Prostate gland (tissue), 2 donors: Measurements from ENCODE around the gene CDC27. TPM values are rescaled to one million over a fixed set of nuclear protein-coding genes. Genes with fewer than 3 reads are reported as not detected.
"Not testable (repeated sequence)": the region's sequence is repeated elsewhere in the genome, so short reads cannot be mapped to it uniquely, and the experiment has no call there.

ENCODE experiments used
- DNase-seq: peaks from one replicate; pipeline ENCODE4 v3.0.0-alpha.2; 2019; ENCODE audit warnings: low spot score
- H3K27ac ChIP-seq, 2 donors: fragments of 200-600 bp; sonication (generic); 2 replicates each; pipeline ENCODE4 v1.5.1; 2017 to 2019
- H3K27me3 ChIP-seq: fragments of 200-600 bp; sonication (generic); replicated peaks from 2 replicates; pipeline ENCODE4 v1.5.1; 2019; ENCODE audit not compliant: insufficient read depth
- H3K36me3 ChIP-seq, 2 donors: fragments of 200-600 bp; sonication (generic); 1 replicate in 1 of 2; 2 replicates in 1 of 2; pipeline versions ENCODE4 v1.5.1 to v1.8.1; 2017 to 2019
- H3K4me1 ChIP-seq: fragments of 200-600 bp; sonication (generic); replicated peaks from 2 replicates; pipeline ENCODE4 v1.5.1; 2019
- H3K4me3 ChIP-seq, 2 donors: fragments of 200-600 bp; sonication (generic); 2 replicates each; pipeline ENCODE4 v1.5.1; 2017 to 2019
- H3K9me3 ChIP-seq: fragments of 200-600 bp; sonication (generic); 2 replicates; pipeline ENCODE4 v1.5.1; 2017
- CTCF ChIP-seq, 4 experiments: fragments of 200-600 bp in 2 of 4; fragments of 450-650 bp in 2 of 4; sonication (generic) in 2 of 4; IDR thresholded peaks; 1 replicate in 3 of 4; 2 replicates in 1 of 4; pipeline ENCODE4 v1.5.1; 2016 to 2019; ENCODE audit warnings: antibody characterized with exemption in 4 of 4, mild to moderate bottlenecking in 2 of 4, moderate library complexity in 2 of 4
- POLR2A ChIP-seq: fragments of 450-650 bp; IDR thresholded peaks from one replicate; pipeline ENCODE4 v1.6.1; 2016; ENCODE audit warnings: antibody characterized with exemption, mild to moderate bottlenecking
- POLR2AphosphoS5 ChIP-seq: sonication (generic); formaldehyde crosslinking; IDR thresholded peaks from one replicate; pipeline ENCODE4 v1.6.1; 2017; ENCODE audit warnings: antibody characterized with exemption
- WGBS: methylation state at CpG from one replicate; pipeline ENCODE4 v1.1.5; 2018; 5-methylcytosine and 5-hydroxymethylcytosine counted together
- intact Hi-C: fragments of 100-400 bp; cut with DNase I; formaldehyde crosslinking; loops from one replicate; pipeline ENCODE4 v1.14.2; 2022
- total RNA-seq, 2 donors: library from RNA; depleted of rRNA; stranded (reverse); fragments of >200 nt; gene quantifications; one replicate each; pipeline ENCODE4 v1.1.0, GENCODE V29; 2016

The CDC27 gene
- total RNA-seq, 2 donors from 2014 or later, result 32.2 to 76.9 TPM

- no peaks in the 10 kb centered on the region for H3K27me3 ChIP-seq
- no peak overlapping the region for H3K4me3 ChIP-seq
- intact Hi-C loops, result no loop called here
- 92% methylated on average over 7 of the region's 7 CpGs for WGBS
- H3K36me3 ChIP-seq, result no peaks in the 10 kb centered on the region
- no peaks in the 10 kb centered on the region for H3K4me1 ChIP-seq
- TF ChIP-seq CTCF (IDR thresholded peaks at IDR 0.05) (no peak), POLR2AphosphoS5 (no peak), POLR2A (no peak)
- no peak for DNase-seq
- H3K9me3 ChIP-seq, result no peaks in the 10 kb centered on the region
- H3K27ac ChIP-seq, result no peak overlapping the region
Observed at GRCh38 chr17:47106130-47106529, 83.0 kb downstream of the CDC27 start.

- H3K36me3 ChIP-seq, H3K4me1 ChIP-seq, H3K4me3 ChIP-seq, intact Hi-C loops, H3K27ac ChIP-seq, H3K27me3 ChIP-seq, DNase-seq, H3K9me3 ChIP-seq: not testable (repeated sequence)
- WGBS, result 68% methylated on average over 1 of the region's 1 CpG
Observed at GRCh38 chr17:47105246-47105645, 83.8 kb downstream of the CDC27 start.

- TF ChIP-seq CTCF (IDR thresholded peaks at IDR 0.05), result no peak
- TF ChIP-seq POLR2A, result no peak
- TF ChIP-seq POLR2AphosphoS5, result no peak
- no peak overlapping the region for H3K4me3 ChIP-seq
- H3K9me3 ChIP-seq, result no peaks in the 10 kb centered on the region
- intact Hi-C loops, result no loop called here
- H3K36me3 ChIP-seq, result no peaks in the 10 kb centered on the region
- 97% methylated on average over 4 of the region's 4 CpGs for WGBS
- no peaks in the 10 kb centered on the region for H3K27me3 ChIP-seq
- H3K4me1 ChIP-seq, result no peaks in the 10 kb centered on the region
- DNase-seq, result no peak
- H3K27ac ChIP-seq, result no peak overlapping the region
Observed at GRCh38 chr17:47102914-47103313, 86.2 kb downstream of the CDC27 start.

GRCh38 chr17:47099987-47100711 is 88.9 kb downstream of the CDC27 start:
- H3K36me3 ChIP-seq, result no peaks in the 10 kb centered on the region
- DNase-seq, result peak; percentile 92
- H3K27ac ChIP-seq, result peak overlapping the region; percentile 73 to 76
- intact Hi-C loops, result no loop called here
- under 1% methylated on average over 42 of the region's 42 CpGs for WGBS
- H3K9me3 ChIP-seq, result no peaks in the 10 kb centered on the region
- no peaks in the 10 kb centered on the region for H3K27me3 ChIP-seq
- peak overlapping the region; percentile 96 to 98 for H3K4me3 ChIP-seq
- TF ChIP-seq CTCF (IDR thresholded peaks at IDR 0.05), result peak in 2 of 4 experiments; percentile 35 to 41
- TF ChIP-seq POLR2AphosphoS5, result peak; percentile 91
- peak; percentile 71 for TF ChIP-seq POLR2A
- no peaks in the 10 kb centered on the region for H3K4me1 ChIP-seq

- no peaks in the 10 kb centered on the region for H3K36me3 ChIP-seq
- intact Hi-C loops, result no loop called here
- H3K27ac ChIP-seq, result peak overlapping the region; percentile 73 to 76
- DNase-seq, result no peak
- TF ChIP-seq POLR2A (no peak), POLR2AphosphoS5 (no peak), CTCF (IDR thresholded peaks at IDR 0.05) (no peak)
- WGBS, result 6% methylated on average over 22 of the region's 22 CpGs
- peak overlapping the region; percentile 96 to 98 for H3K4me3 ChIP-seq
- no peaks in the 10 kb centered on the region for H3K9me3 ChIP-seq
- no peaks in the 10 kb centered on the region for H3K27me3 ChIP-seq
- no peaks in the 10 kb centered on the region for H3K4me1 ChIP-seq
Observed at GRCh38 chr17:47099451-47099986, 89.6 kb downstream of the CDC27 start.
